HG03565 (cell line): ENCODE measurements around the gene PITPNC1.
A peak's percentile ranks its signal among the peaks of the same experiment; 100 is the strongest.
"Not testable (repeated sequence)": the region's sequence is repeated elsewhere in the genome, so short reads cannot be mapped to it uniquely, and the experiment has no call there.

Source experiments
- ATAC-seq: cut with Tn5 transposase; IDR thresholded peaks from one replicate; pipeline ENCODE4 v1.9.1; 2021; ENCODE audit warnings: mild to moderate bottlenecking, moderate library complexity; ENCODE audit not compliant: unreplicated experiment

Gene PITPNC1

DNA sequence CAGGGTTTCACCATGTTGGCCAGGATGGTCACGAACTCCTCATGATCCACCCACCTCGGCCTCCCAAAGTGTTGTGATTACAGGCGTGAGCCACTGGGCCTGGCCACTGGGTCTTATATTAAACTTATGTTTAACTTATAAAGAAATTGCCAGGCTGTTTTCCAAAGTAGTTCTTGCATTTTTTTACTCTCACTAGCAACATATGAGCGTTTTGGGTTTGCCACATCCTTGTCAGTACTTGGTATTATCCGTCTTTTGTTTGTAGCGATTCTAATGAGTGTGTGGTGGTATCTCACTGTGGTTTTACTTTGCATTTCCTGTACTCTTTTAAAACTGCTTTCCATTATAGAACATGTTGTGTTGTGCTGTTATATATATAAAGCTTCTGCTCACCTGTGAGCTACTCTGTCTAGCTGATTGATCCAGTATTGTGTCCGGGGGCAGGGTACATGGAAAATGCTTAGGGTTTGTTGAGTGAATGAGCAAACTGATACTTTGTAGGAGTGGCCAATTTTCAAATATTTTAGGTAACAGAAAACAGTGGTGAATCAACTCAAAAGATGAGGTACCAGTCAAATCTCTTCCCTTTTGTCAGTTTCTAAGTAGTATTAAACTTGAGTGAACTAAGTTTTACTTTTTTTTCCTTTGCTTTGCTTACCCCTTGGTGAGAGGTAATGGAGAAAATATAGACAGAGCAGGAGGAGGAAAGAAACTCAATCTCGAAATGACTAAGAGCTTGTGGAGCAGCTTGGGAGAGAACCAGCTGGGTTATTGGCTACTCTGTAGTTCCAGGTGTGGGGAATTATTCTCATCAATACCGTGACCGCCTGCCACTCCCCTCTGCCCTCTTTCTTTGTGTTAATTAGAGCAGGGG, 75.8 kb downstream of the PITPNC1 start:
- ATAC-seq, result peak; percentile 59

DNA sequence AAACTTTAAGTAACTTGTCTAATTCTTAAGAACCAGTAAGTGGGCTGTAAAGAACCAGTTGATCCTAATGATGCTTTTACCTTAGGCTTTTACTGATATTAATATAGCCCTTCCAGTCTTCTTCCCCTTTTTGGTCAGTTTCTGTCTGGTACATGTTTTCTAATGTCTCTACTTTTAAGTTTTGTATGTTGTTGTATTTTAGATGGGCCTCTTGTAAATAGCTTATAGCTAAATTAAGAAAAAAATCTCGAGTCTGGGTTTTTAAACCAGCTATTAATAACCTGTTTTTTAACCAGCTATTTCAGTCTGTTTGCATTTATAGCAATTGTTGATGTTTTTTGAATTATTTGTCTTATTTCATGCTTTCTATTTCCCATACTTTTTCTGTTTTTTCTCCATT, 79.0 kb downstream of the PITPNC1 start:
- no peak for ATAC-seq

DNA sequence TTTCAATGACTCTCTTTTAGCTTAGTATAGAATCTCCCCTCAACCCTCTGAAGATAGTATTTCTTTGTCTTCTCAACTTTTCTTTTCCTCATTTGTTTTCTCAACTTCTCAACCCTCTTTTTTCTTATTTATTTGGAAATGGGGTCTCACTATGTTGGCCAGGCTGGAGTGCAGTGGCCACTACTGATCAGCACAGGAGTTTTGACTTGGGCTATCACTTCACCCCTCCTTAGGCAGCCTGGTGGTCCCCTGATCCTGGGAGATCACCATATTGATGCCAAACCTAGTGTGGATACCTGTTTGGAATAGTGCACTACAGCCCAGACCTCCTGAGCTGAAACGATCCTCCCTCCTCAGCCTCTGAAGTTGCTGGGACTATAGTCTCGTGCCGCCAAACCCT, 79.8 kb downstream of the PITPNC1 start:
- no peak for ATAC-seq

DNA sequence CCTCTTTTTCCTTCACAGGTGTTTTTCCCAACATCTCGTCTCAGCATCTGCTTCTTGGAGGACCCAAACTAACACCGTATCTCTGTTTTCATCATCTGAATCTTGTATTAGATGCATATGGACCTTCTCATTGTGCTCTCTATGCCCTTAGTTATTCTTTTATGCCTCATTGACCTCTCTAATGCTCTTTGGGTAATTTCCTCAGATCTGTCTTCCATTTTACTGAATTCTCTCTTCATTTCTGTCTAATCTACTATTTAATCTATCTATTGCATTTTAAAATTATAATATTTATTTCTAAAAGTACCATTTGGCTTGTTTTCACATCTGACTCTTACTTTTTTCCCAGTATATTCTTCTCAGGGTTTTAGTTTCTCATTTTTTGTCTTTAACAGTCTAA, 81.1 kb downstream of the PITPNC1 start:
- ATAC-seq, result no peak

DNA sequence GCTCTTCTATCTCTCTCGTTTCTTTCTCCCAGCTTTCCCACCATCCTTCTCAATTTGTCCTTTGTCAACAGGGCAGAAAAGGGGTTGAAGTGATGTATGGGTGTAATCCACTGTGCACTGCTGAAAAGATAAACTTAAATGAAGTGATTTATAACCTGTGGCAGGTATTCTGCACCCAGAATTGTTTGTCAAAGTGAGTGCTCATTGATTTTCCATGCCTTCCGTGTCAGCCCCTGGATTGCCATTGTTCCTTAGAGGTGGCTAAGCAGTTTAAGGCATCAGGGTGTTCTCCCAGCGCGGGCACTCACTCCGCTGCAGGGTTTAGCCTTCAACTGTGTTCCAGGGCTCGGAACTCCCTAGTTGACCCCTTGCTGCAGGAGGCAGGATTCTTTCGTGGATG, 82.9 kb downstream of the PITPNC1 start:
- no peak for ATAC-seq

DNA sequence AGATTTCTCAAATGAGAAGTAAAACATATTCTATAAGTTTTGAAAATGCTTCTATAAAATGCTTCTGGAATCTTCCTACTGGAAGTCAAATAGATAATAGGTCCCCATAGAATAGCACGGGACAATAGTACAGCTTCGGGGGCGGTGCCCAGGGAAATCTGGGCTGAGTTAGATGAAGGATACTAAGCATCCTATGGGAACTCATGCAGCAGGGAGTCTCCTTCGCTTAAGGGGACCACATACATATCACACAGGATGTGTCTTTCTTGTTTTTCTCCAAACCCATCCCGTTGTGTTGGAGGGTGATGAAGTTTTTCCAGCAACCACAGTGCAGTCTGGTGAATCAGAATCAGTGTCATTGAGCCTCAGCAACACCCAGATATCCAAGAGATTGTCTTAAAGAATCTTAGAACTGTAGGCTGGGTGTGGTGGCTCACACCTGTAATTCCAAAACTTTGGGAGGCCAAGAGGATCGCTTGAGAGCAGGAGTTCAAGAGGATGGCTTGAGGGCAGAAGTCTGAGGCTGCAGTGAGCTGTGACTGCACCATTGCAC, 84.2 kb downstream of the PITPNC1 start:
- ATAC-seq, result no peak

DNA sequence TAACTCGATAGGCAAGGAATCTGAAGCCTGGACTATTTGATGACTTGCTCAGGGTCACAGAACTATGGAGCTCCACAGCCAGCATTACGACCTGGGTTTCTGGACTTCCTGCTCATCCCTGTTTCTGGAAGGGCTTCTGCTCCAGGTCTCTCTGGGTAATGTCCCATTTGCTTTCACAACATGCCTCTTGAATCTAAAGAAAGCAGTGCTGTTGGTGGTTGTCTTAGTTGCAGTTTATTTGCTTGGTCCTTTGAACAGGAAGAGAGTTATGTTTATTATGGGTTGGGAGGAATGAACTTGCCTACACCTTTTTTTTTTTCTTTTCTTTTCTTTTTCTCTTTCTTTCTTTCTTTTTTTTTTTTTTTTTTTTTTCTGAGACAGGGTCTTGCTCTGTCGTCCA, 84.8 kb downstream of the PITPNC1 start:
- ATAC-seq, result no peak

DNA sequence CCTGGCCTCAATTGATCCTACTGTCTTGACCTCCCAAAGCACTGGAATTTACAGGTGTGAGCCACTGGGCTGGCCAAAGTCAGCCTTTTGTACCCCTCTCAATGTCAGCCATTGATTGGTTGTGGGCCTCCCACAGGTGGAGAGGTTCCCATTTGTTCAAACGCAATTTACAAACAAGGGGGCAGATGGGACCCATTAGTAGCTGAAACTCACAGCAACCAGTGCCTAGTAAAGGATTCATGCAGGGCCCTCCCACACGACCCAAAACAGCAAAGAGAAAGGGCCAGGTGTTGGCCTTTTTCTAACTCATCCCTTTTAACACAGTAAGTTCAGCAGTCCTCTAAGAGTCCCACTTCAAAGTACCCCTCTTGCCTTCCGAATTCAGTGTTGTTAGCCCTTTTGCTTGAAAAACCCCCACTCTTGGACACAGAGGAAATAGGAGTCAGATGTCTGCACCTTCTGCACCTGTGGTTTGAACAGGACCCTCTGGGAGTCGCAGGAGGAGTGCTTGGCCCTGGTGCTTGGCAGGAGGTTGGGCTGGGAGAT, 89.2 kb downstream of the PITPNC1 start:
- no peak for ATAC-seq

DNA sequence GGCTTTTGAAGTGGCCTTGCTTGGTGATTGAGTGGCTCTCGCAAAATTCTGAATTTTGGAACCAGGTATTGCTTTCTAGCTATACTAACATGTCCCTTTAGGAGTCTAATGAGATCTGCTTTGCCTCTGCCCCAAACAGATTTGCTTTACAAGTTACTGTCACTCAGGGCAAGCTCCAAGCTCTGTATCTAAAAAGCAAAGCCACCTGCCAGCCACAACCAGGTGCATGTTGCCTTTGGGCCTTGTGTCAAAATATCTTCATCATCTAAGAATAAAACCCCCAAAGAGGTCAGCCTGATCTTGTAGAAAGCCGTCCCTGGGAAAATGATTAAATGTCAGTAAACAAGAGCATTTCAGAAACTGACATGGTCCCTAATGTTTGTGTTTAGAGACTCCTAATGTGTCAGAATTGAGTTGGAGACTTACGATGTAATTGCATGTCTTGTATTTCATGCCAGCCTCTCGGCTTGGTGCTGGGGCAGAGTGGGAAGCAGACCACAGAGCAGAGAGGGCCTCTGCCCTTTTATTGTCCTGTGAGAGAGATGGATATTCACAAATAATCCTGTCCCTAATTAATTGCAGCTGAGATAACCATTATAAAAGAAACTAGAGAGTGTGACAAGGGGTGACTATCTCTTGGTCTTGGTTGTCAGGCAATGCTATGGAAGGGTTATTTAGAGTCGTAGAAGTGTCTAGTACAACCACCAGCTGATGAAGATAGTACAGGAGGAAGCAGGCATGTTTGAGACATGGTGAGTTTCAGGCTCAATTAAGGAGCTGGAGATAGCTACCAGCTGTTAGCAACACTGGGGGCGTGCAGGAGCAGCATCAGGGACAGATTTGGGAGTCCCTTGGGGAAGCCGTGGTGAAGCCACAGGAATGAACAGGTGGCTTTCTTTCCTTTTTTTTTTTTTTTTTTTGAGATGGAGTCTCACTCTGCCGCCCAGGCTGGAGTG, 90.7 kb downstream of the PITPNC1 start:
- ATAC-seq, result no peak

DNA sequence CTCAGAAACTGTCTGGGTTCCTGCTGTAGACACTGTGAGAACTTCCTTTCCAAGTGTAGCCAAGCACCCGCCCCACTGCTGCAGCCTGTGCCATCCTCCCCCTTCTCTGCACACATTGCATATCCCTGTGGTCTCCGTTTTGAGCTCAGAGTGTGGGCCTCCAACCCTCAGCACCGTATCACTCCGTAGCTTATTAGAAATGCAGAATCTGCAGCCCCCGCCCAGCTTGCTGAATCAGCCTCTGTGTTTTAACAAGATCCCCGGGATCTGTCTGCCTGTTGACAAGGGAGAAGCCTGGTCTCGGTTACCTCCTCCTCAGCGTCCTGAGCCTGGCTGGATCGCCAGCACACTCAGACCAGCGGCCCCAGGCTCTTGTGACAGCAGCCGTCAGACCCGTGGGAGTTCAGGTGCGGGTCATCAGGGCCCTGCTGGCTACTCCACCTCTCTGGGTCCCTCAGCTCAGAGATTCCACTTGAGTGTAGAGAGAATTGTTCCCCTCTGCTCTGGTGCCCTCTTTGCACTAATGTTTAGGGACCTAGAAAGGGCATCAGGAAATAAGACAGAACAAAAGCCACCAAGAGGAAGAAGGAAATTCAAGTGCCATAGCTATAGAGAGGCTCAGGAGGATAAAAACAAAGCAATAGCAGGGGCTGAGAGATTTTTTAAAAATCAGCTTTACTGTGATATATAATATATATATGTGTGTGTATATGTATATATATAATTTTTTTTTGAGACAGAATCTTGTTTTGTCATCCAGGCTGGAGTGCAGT, 92.3 kb downstream of the PITPNC1 start:
- no peak for ATAC-seq

DNA sequence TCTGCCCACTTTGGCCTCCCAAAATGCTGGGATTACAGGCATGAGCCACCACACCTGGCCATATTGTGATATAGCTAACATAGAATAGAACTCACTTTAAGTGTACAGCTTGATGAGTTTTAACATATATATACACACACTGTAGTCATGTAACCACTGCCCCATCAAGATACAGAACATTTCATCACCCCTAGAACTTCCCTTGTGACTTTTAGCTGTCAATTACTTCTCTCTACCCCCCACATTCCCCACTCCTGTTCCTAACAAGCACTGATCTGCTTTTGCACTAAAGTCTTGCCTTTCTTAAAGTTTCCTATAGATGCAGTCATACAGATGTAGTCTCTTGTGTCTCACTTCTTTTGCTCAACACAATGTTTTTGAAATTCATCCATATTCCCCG, 93.1 kb downstream of the PITPNC1 start:
- ATAC-seq, result no peak

DNA sequence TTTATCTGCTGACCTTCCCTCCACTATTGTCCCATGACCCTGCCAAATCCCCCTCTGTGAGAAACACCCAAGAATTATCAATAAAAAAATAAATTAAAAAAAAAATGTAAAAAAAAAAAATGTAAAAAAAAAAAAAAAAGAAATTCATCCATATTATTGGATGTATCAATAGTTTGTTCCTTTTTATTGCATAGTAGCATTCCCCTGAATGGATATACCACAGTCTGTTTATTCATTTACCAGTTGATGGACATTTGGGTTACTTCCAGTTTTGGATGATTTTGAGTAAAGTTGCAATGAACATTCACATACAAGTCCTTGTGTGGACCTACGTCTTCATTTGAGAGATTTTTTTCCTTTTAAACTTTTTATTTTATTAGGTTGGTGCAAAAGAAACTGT, 94.0 kb downstream of the PITPNC1 start:
- ATAC-seq, result no peak

DNA sequence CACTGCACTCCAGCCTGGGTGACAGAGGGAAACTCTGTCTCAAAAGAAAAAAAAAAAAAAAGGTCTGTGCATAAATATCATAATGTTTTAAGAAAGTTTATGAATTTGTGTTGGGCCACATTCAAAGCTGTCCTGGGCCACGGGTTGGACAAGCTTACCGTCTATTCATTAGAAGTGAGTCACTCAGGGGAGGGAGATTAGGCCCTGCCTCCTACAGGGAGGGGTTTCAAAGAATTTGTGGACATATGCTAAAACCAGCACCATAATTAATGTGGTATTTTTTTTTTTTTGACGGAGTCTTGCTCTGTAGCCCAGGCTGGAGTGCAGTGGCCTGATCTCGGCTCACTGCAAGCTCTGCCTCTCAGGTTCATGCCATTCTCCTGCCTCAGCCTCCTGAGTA, 95.5 kb downstream of the PITPNC1 start:
- ATAC-seq, result not testable (repeated sequence)

DNA sequence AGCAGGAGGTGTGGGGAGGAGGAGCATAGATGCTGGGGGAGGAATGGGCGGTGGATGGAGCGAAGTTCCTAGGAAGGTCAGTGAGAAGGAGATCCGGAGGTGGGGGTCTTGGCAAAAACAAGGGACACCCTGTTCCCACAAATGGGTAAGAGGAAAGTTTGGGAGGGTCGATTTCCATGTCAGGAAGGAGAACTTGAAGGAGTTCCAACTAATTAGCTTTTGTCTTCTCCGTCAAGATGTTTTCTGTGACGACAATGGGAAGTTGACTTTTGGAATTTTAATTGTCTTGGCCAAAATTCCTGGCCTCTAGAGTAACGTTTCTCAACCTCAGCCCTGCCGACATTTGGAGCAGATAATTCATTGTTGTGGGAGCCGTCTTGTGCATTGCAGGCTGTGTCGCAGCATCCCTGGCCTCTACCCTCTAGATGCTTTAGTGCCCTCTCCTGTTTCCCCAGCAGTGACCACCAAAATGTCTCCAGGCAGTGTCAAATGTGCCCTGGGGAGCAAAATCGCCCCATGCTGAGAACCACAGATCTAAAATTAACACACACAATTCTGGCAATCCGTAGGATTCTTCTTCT, 97.1 kb downstream of the PITPNC1 start:
- ATAC-seq, result no peak

DNA sequence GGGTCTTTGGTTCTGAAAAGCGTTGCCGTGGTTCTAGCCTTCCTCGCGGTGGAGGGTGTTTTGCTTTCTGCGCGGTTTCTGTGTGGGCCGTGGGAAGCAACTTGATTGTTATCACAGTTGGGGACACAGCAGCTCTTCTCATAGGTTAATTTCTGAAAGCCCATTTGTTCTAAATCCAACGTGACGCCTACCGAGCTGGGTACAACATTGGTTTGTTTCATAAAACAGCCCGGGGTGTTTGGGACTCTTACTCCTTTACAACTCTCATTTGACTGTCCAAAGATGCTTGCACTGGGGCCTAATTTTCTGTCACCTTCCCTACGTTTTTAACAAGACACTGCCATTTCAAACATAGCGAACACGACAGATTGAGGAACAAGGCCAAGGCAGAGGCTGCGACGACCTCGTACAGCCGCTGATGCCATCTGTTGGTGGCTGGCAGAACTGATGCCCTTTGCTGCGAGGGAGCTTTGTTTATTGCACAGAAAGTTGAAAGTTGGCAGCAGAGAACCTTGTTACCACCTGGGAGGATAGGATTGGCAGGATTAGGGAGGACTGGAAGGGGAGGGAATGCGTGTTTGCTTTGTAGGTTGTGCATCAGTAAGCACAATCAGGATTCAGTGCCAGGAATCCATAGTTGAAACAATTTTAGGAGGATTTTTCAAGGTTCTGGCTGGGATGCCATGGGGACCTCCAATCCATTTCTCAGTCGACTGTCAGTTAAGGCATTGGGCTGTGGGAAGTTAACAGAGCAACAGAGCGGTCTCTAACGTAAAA, 98.3 kb downstream of the PITPNC1 start:
- ATAC-seq, result no peak

DNA sequence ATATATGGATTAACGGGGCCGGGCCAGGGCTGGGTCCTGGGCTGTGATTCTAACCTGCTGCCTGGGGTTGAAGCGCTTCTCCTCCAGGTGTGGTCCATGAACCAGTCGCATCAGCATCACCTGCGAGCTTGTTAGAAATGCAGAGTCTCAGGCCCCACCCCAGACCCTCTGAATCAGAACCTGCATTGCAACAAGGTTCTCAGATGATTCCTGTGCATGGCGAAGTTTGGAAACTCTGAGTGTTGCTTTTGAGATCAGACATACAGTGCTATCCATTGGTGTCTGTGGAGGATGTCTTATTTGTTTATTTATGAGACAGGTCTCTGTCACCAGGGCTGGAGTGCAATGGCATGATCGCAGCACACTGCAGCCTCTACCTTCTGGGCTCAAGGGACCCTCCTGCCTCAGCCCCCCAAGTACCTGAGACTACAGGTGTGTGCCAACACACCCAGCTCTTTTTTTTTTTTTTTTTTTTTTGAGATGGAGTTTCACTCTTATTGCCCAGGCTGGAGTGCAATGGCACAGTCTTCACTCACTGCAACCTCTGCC, 99.8 kb downstream of the PITPNC1 start:
- ATAC-seq, result no peak

DNA sequence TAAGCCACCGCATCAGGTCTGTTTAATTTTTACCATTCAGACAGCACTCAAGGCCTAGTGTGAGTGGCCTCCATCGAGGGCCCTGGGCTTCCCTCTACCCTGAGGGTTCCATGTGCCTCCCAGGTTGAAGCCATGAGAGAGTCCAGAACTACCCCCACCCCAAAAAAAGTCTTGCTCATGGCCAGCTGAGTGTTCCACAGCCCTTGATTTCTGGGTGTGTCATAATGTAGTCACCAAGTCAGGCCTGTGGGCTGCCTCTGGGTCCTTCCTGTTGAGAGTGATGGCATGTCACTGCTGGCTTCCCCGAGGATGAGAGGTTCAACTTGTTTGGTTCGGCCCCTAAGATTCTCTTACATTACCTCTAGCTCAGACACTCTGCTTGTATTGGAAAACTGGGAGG, 100.6 kb downstream of the PITPNC1 start:
- no peak for ATAC-seq

DNA sequence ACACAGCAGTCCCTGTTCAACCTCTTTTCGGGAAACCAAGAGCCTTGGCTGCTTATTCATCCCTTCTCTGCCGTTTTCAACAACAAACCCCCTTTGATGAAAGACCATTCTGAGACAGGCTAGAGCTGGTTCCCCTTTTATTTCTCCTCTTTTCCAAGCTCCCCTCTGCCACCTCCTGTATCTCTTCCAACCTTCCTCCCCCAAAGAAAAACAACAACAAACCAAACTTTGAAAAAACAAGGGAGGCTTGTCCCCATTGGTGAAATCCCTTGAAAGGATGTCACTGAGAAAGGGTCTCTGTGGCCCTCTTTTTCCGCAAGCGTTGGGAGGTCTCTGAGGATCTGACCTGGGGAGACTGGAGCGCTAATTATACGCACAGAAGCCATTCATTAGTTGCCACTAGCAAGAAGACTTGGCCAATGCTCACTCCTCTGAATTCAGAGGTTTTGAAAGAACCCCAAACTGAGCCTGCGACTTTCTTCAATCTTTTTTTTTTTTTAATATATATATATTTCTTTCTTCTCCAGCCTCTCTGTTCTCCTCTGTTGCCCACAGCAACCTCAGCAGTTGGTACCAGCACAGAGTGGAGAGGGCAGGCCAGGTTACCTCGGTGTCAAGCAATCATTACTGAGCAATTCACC, 101.4 kb downstream of the PITPNC1 start:
- no peak for ATAC-seq

DNA sequence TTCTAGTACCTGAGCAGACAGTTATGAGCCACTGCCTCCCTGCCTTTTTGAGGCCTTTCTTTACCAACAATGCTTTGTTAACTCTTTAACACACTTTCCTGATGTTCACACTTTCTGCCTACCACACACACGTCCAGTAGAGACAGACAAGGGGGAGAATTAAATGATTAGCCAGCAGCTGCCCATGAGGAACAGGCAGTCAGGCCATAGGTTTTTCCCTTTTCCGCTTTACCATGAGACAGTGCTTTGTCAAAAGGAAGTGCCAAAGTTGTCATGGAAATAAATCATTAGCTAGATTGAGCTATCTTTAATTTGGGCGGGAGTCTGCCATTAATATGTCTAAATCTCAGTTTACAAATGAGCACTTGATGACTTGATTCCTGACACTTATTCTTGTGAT, 102.1 kb downstream of the PITPNC1 start:
- ATAC-seq, result no peak
